Measurements from ENCODE around the gene RNFT1.

RNFT1 gene

GRCh38 chr17:59914274-59914854 lies 50.2 kb downstream of the RNFT1 start:
- no peaks in the 10 kb centered on the region for H3K4me1 Mint-ChIP-seq
- no peaks in the 10 kb centered on the region for H3K9me3 Mint-ChIP-seq
- TF ChIP-seq CTCF (IDR thresholded peaks at IDR 0.05), result peak; percentile 76
- H3K27me3 Mint-ChIP-seq (ENCODE audit: low read depth, poor library complexity), result no peaks in the 10 kb centered on the region
- H3K36me3 Mint-ChIP-seq (ENCODE audit: low read depth), result peaks cover 44% of the 10 kb centered on the region
- H3K27ac Mint-ChIP-seq, result no peak overlapping the region
- no peak overlapping the region for H3K4me3 Mint-ChIP-seq
- no peak for DNase-seq

GRCh38 chr17:59907467-59907866 lies 57.1 kb downstream of the RNFT1 start:
- Mint-ChIP-seq H3K9me3 (peaks cover 5% of the 10 kb centered on the region), H3K27me3 (ENCODE audit: low read depth, poor library complexity) (no peaks in the 10 kb centered on the region), H3K4me1 (no peaks in the 10 kb centered on the region)

GRCh38 chr17:59903455-59903854 lies 61.1 kb downstream of the RNFT1 start:
- Mint-ChIP-seq H3K4me3 (no peak overlapping the region), H3K9me3 (peaks cover 5% of the 10 kb centered on the region), H3K4me1 (no peaks in the 10 kb centered on the region), H3K27ac (peak overlapping the region; percentile 24), H3K27me3 (ENCODE audit: low read depth, poor library complexity) (no peaks in the 10 kb centered on the region), H3K36me3 (ENCODE audit: low read depth) (peaks cover 41% of the 10 kb centered on the region)
- no peak for DNase-seq
- no peak for TF ChIP-seq CTCF (IDR thresholded peaks at IDR 0.05)

More at GRCh38 chr17:59907467-59907866, 57.1 kb downstream of the RNFT1 start:
- Mint-ChIP-seq H3K27ac (no peak overlapping the region), H3K36me3 (ENCODE audit: low read depth) (peaks cover 47% of the 10 kb centered on the region), H3K4me3 (no peak overlapping the region)
- no peak for DNase-seq
- no peak for TF ChIP-seq CTCF (IDR thresholded peaks at IDR 0.05)

Data from nephron progenitor cell (in vitro differentiated cells).